ENCODE measurements around the gene CDH23. TPM values are rescaled to one million over a fixed set of nuclear protein-coding genes. Genes with fewer than 3 reads are reported as not detected.

The CDH23 gene
- total and polyA plus RNA-seq, 4 experiments from 2014 or later = 1.8 to 5.4 (median 3.6) TPM

DNA sequence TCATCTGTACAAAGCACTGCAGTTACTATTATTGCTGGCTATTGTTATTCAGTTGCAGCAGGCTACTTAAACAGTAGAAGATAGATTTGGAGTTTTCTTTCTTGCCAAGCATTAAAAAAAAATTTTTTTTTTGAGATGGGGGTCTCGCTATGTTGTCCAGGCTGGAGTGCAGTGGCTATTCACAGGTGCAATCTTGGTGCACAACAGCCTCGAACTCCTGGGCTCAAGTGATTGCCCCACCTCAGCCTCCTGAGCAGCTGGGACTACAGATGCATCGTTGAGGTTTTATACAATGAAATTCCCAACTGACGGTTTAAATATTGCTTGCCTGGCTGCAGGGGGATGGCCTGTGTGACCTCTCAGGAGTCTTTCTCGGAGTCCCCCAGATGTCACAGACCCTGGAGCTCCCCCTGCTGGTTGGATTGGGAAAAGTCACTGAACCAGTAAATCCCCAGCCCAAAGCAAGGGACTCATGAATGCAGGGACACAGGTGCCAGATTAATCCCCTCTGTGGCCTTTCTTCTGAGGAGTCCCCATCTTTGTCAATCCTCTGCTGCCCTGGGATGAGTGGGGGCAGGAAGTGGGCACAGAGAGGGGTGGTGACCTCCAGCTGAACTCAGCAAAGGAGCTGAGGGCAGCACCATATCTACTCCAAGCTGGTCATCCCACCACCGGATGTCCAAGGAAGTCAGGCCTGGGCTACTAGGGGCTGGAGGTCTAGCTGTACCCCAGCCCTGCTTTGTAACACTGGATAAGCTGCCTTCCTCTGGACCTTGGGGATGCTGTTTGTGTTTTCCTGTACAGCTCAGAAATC lies 173.3 kb downstream of the CDH23 start:
- Mint-ChIP-seq H3K27ac (no peak overlapping the region), H3K9me3 (no peaks in the 10 kb centered on the region), H3K4me1 (no peaks in the 10 kb centered on the region), H3K36me3 (no peaks in the 10 kb centered on the region), H3K4me3 (no peak overlapping the region), H3K27me3 (peaks cover 0 to under 1% of the 10 kb centered on the region in 2 donors)
- intact Hi-C loops (cut with micrococcal nuclease) = loop anchor here (1.0 to 2.0 kb wide), 2 partner anchors 185 to 251 kb away; partner anchors contain the start of gene SLC29A3
- DNase-seq = peak; percentile 54 to 68 (median 63)
- Histone ChIP-seq H3K9me3 (ENCODE audit: control insufficient read depth in 1 of 2, low read length in 2 of 2) (no peaks in the 10 kb centered on the region), H3K27ac (ENCODE audit: low read depth, low read length) (no peak overlapping the region), H3K36me3 (ENCODE audit: insufficient read depth, low read length) (no peaks in the 10 kb centered on the region), H3K27me3 (ENCODE audit: insufficient read depth, low read length) (no peaks in the 10 kb centered on the region), H3K4me3 (ENCODE audit: low read length in 2 of 2) (no peak overlapping the region), H3K4me1 (ENCODE audit: insufficient read depth, low read length) (no peaks in the 10 kb centered on the region)
- POLR2A ChIA-PET (ENCODE audit: partially characterized antibody) = no interaction called here
- CTCF ChIA-PET (ENCODE audit: partially characterized antibody) = interaction anchor here (0.7 to 7.4 kb wide), 35 partner anchors 8 to 285 kb away, joined by 3 to 117 read pairs (median 4); partner anchors contain the start of gene SLC29A3

DNA sequence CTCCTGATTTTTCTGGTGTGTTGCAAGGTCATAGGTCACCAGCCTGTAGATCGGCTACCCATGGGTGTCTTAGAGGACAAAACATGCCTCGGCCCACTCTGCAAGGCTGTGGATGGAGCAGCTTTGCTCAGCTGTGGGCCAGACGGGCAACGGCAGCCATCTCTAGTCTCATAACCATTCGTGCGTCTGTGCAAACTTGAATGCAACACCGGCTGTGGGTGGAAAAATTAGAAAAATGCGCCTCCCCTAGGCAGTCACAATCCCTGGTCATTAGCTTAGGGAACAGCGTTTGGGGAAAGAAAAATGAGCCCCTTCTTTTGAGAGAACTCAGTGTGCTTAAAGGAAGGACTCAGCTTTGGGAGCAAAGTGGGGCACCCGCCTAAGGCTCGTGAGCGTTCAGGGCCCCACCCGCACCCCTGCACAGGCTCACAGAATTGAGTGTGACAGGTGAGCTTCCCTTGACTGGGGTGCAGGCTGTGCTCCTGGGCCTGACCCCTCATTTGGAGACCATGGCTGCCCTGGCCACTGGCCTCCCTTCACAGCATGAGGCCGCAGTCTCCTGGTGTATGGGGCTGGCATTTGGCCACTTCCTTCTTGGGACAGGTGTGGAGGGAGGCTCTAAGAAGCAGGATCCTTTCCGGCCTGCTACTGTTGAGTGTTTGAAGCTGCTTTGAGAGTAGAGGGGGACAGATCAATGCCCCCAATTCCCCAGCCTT lies 174.9 kb downstream of the CDH23 start:
- Mint-ChIP-seq H3K9me3 (no peaks in the 10 kb centered on the region), H3K4me3 (no peak overlapping the region), H3K4me1 (no peaks in the 10 kb centered on the region), H3K27me3 (no peaks in the 10 kb centered on the region), H3K27ac (no peak overlapping the region), H3K36me3 (no peaks in the 10 kb centered on the region)
- CTCF ChIA-PET (ENCODE audit: partially characterized antibody) = interaction anchor here (0.6 to 7.4 kb wide), 6 partner anchors 10 to 256 kb away, joined by 3 to 117 read pairs (median 7); partner anchors contain the start of gene SLC29A3
- Histone ChIP-seq H3K4me3 (ENCODE audit: low read length in 2 of 2) (no peak overlapping the region), H3K27ac (ENCODE audit: low read depth, low read length) (no peak overlapping the region), H3K4me1 (ENCODE audit: insufficient read depth, low read length) (no peaks in the 10 kb centered on the region), H3K27me3 (ENCODE audit: insufficient read depth, low read length) (no peaks in the 10 kb centered on the region), H3K36me3 (ENCODE audit: insufficient read depth, low read length) (no peaks in the 10 kb centered on the region), H3K9me3 (ENCODE audit: control insufficient read depth in 1 of 2, low read length in 2 of 2) (no peaks in the 10 kb centered on the region)
- intact Hi-C loops (cut with micrococcal nuclease) = loop anchor here (2.0 kb wide), 1 partner anchor 187 kb away; no protein-coding TSS in a partner anchor
- POLR2A ChIA-PET (ENCODE audit: partially characterized antibody) = no interaction called here
- DNase-seq = no peak

DNA sequence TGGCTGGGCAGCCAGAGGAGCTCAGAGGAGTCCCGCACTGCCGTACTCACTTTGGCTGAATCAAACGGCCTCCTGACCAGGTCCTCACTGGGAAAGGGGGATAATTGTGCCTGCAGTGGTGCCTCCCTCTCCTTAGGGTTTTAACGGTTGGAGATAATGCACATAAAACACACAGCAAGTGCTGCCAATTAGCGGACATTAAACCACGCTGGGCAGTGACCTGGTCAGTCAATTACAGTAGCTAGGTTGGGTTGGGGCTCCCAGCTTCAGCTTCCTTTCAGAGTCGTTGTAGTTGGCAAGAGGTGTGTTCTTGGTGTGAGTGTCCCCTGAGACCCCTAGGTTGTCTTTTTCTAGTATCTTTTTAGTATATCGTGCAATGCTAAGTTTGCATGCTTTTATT lies 176.2 kb downstream of the CDH23 start:
- no peaks in the 10 kb centered on the region for H3K9me3 Mint-ChIP-seq
- DNase-seq = no peak
- POLR2A ChIA-PET (ENCODE audit: partially characterized antibody) = no interaction called here
- Histone ChIP-seq H3K36me3 (ENCODE audit: insufficient read depth, low read length) (no peaks in the 10 kb centered on the region), H3K27me3 (ENCODE audit: insufficient read depth, low read length) (no peaks in the 10 kb centered on the region), H3K27ac (ENCODE audit: low read depth, low read length) (no peak overlapping the region), H3K9me3 (ENCODE audit: control insufficient read depth in 1 of 2, low read length in 2 of 2) (no peaks in the 10 kb centered on the region), H3K4me3 (ENCODE audit: low read length in 2 of 2) (no peak overlapping the region), H3K4me1 (ENCODE audit: insufficient read depth, low read length) (no peaks in the 10 kb centered on the region)
- intact Hi-C loops (cut with micrococcal nuclease) = no loop called here
- H3K27me3 Mint-ChIP-seq = no peaks in the 10 kb centered on the region
- H3K4me1 Mint-ChIP-seq = no peaks in the 10 kb centered on the region
- H3K36me3 Mint-ChIP-seq = no peaks in the 10 kb centered on the region
- H3K4me3 Mint-ChIP-seq = no peak overlapping the region
- CTCF ChIA-PET (ENCODE audit: partially characterized antibody) = interaction anchor here (1.2 to 7.4 kb wide), 3 partner anchors 9 to 257 kb away, joined by 3 to 117 read pairs (median 3); partner anchors contain the start of gene SLC29A3
- H3K27ac Mint-ChIP-seq = no peak overlapping the region

DNA sequence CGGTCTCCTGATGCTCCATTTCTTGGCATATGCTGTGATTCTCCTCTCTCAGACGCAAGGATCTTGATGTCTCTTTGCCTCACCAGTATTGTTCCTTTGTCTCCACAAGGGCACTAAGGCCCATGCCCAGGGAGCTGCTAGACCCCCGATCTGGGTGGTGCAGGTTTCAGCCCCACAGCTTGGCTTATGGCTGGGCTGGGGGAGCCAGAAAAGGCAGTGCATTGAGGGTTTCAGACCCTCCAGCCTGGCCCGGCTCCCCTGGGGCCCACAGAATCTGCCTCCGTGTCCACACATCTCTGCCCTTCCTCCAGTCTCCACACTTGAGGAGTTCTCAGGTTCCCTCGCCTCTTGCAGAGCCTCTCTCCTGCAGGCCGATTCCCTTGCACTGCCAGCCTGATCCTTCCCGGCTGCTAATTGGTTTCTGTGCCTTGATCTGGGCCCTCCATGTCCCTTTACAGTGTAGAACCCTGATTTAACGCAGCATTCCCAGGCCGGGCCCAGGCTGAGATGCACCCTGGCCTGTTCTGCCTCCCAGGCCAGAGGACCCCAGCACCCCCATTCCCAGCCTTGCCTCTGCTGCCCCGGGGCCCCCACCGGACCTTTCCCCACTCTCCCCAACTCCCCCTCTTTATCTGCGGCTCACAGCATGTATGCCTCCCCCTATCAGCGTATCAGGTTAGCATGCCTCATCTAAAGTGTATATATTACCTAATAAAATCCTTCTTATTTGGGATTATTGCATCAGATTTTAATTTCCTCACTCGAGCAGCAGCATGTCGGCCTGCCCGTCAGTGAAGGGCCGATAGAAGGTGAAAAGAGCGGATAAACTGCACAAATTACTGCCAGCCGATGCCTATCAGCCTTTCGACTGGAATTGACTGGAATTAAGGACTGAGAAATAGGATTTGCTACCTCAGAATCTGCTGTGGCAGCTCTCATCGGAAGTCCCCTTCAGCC lies 177.1 kb downstream of the CDH23 start:
- no peaks in the 10 kb centered on the region for H3K27me3 ChIP-seq (ENCODE audit: insufficient read depth, low read length)
- no peaks in the 10 kb centered on the region for H3K4me1 ChIP-seq (ENCODE audit: insufficient read depth, low read length)
- CTCF ChIA-PET (ENCODE audit: partially characterized antibody) = interaction anchor here (1.2 to 7.4 kb wide), 3 partner anchors 9 to 258 kb away, joined by 3 to 117 read pairs (median 3); partner anchors contain the start of gene SLC29A3
- Mint-ChIP-seq H3K27ac (peak overlapping the region in 2 of 7 donors; percentile 52 to 76), H3K4me1 (no peaks in the 10 kb centered on the region), H3K4me3 (no peak overlapping the region), H3K9me3 (no peaks in the 10 kb centered on the region), H3K27me3 (no peaks in the 10 kb centered on the region), H3K36me3 (no peaks in the 10 kb centered on the region)
- no peaks in the 10 kb centered on the region for H3K9me3 ChIP-seq (ENCODE audit: control insufficient read depth in 1 of 2, low read length in 2 of 2)
- no peak overlapping the region for H3K4me3 ChIP-seq (ENCODE audit: low read length in 2 of 2)
- intact Hi-C loops (cut with micrococcal nuclease) = no loop called here
- no peak for DNase-seq
- POLR2A ChIA-PET (ENCODE audit: partially characterized antibody) = no interaction called here
- H3K27ac ChIP-seq (ENCODE audit: low read depth, low read length) = no peak overlapping the region
- H3K36me3 ChIP-seq (ENCODE audit: insufficient read depth, low read length) = no peaks in the 10 kb centered on the region

DNA sequence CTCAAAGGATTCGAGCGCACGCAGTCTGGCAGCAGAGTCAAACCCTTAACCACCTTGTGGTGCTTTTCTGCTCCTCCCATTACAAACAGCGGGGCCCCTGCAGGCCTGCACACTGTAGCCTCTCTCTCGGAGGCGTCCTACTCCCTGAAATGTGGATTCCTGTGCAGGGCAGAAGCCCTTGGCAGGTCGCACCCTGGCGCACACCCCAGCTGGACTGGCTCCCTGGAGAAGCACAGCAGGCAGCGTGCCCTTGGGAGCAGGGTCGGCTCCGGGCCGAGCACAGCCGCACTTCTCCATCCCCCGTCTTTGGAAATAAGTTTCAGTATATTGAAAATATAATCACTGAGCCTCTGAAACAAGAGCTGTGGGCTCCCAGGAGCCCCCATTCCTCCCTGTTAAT lies 178.7 kb downstream of the CDH23 start:
- no peaks in the 10 kb centered on the region for H3K36me3 ChIP-seq (ENCODE audit: insufficient read depth, low read length)
- Mint-ChIP-seq H3K9me3 (no peaks in the 10 kb centered on the region), H3K4me1 (no peaks in the 10 kb centered on the region), H3K27ac (no peak overlapping the region), H3K36me3 (no peaks in the 10 kb centered on the region), H3K4me3 (no peak overlapping the region), H3K27me3 (no peaks in the 10 kb centered on the region)
- no peak overlapping the region for H3K27ac ChIP-seq (ENCODE audit: low read depth, low read length)
- no peaks in the 10 kb centered on the region for H3K27me3 ChIP-seq (ENCODE audit: insufficient read depth, low read length)
- H3K4me3 ChIP-seq (ENCODE audit: low read length in 2 of 2) = no peak overlapping the region
- intact Hi-C loops (cut with micrococcal nuclease) = no loop called here
- no peaks in the 10 kb centered on the region for H3K4me1 ChIP-seq (ENCODE audit: insufficient read depth, low read length)
- H3K9me3 ChIP-seq (ENCODE audit: control insufficient read depth in 1 of 2, low read length in 2 of 2) = no peaks in the 10 kb centered on the region
- POLR2A ChIA-PET (ENCODE audit: partially characterized antibody) = no interaction called here
- CTCF ChIA-PET (ENCODE audit: partially characterized antibody) = interaction anchor here (1.0 to 1.2 kb wide), 2 partner anchors 10 to 260 kb away, joined by 3 read pairs; no protein-coding TSS in a partner anchor
- DNase-seq = no peak

DNA sequence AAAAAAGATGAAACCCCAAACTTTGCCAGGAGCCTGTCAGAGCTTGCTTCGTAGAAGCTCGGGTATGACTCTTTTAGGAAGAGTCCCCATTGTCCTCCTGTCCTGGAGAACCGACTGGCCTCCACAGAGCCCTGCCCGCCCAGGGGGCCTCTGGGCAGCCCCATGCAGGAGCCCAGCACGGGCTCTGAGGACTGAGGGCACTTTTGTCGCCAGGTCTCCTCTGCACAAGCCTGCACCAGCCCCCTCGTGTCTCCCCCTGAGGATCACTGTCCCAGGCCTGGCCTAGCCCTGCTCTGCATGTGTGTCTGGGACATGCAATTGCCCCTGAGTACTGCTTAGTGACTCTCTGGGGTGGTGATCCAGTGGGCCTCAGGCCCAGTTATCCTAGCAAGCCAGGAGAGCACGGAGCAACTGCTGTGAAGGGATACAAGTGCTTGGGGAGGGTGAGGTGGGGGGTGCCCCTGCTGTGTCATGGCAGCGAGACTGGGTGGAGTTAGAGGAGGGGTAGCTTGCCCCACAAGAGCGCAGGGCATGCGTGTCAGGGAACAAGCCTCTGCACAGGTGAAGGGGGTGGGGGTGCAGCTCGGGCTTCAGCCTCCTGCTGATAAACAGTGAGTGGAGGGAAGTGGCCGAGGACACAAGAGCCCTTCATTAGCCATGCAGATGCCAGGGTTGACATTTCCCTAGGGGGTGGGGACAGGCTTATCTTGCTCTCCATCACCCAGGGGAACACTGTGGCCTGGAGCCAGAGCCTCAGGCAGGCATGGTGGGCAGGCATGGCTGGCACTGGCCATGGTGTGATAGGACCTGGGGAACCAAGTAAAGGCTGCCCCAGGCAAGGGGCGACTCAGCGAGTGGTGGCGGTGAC lies 179.4 kb downstream of the CDH23 start:
- intact Hi-C loops (cut with micrococcal nuclease) = no loop called here
- Mint-ChIP-seq H3K4me3 (no peak overlapping the region), H3K9me3 (no peaks in the 10 kb centered on the region), H3K4me1 (no peaks in the 10 kb centered on the region), H3K36me3 (no peaks in the 10 kb centered on the region), H3K27me3 (no peaks in the 10 kb centered on the region), H3K27ac (peak overlapping the region in 1 of 7 donors; percentile 32)
- no peak for DNase-seq
- Histone ChIP-seq H3K27ac (ENCODE audit: low read depth, low read length) (no peak overlapping the region), H3K27me3 (ENCODE audit: insufficient read depth, low read length) (no peaks in the 10 kb centered on the region), H3K9me3 (ENCODE audit: control insufficient read depth in 1 of 2, low read length in 2 of 2) (no peaks in the 10 kb centered on the region), H3K4me3 (ENCODE audit: low read length in 2 of 2) (no peak overlapping the region), H3K36me3 (ENCODE audit: insufficient read depth, low read length) (no peaks in the 10 kb centered on the region), H3K4me1 (ENCODE audit: insufficient read depth, low read length) (no peaks in the 10 kb centered on the region)
- POLR2A ChIA-PET (ENCODE audit: partially characterized antibody) = no interaction called here
- CTCF ChIA-PET (ENCODE audit: partially characterized antibody) = interaction anchor here (0.6 to 1.2 kb wide), 3 partner anchors 11 to 261 kb away, joined by 3 read pairs; no protein-coding TSS in a partner anchor

Measured in CD4-positive, alpha-beta memory T cell (primary cell).